Activated CD4-positive, alpha-beta T cell treated with anti-CD3 and anti-CD28 coated beads for 1 hour (primary cell): ENCODE measurements around the gene FRAS1.
"Not testable (repeated sequence)": the region's sequence is repeated elsewhere in the genome, so short reads cannot be mapped to it uniquely, and the experiment has no call there.

ENCODE experiments used
- DNase-seq: peaks from one replicate; pipeline ENCODE4 v3.0.0-alpha.2; 2020

FRAS1 gene

GRCh38 chr4:78293348-78293747, 236.2 kb downstream of the FRAS1 start:
- DNase-seq: no peak

GRCh38 chr4:78293821-78294301, 236.7 kb downstream of the FRAS1 start:
- DNase-seq: no peak

- DNase-seq: no peak
Measured at GRCh38 chr4:78296261-78296660, 239.1 kb downstream of the FRAS1 start.

DNA sequence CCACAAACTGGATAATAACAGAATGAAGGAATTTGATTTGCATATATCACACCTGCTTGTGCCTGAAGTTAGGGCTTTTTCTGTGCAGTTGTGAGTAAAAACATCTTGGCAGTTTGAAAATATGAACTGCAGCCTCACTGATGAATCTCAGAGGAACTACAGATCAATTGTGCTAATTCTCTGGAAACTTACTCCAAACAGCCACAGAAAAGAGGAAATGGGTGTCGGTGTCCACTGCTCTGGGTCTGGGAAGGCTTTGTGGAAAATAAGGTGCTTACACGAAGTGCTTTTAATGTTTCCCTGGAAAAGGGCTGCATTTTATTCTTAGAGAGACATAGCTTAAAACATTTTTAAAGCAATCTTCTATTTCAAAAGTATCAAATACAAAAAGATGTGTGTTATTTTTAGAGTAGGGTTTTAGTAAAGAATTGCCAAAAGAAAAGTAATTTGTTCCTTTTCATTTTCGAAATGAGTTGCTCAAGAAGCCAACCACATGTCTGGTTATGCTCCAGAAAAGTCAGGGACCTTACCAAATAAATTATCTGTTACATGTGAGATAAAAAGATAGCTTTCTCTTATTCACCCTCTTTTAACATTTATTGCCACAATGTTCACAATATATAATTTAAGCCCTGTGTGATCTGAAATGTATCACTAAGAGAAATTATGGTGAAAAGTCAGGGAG, 240.1 kb downstream of the FRAS1 start:
- DNase-seq: no peak

GRCh38 chr4:78298618-78299017, 241.5 kb downstream of the FRAS1 start:
- no peak for DNase-seq

DNA sequence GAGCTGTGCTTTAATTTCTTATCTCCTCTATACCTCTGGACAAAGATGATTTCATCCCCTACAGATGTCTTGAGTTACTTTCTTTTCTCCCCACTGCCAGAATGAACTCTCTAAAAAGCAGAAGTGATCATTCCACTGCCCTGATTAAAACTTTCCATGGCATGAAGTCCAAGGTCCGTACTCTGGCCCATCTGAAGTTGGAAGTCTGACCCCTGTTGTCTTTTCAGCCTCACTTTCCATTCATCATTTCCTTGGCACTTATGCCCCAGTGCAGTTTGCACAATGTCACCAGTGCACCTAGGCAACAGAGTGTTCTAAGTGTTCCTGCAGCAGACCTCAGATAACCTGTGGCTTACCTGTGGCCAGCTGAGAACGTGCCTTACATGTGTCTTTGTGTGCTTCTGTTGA, 242.4 kb downstream of the FRAS1 start:
- no peak for DNase-seq

DNA sequence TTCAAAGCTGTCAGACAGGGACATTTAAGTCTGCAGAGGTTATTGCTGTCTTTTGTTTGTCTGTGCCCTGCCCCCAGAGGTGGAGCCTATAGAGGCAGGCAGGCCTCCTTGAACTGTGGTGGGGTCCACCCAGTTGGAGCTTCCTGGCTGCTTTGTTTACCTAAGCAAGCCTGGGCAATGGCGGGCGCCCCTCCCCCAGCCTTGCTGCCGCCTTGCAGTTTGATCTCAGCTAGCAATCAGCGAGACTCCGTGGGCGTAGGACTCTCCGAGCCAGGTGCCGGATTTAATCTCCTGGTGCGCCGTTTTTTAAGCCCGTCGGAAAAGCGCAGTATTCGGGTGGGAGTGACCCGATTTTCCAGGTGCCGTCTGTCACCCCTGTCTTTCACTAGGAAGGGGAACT, 250.1 kb downstream of the FRAS1 start:
- DNase-seq: not testable (repeated sequence)

DNA sequence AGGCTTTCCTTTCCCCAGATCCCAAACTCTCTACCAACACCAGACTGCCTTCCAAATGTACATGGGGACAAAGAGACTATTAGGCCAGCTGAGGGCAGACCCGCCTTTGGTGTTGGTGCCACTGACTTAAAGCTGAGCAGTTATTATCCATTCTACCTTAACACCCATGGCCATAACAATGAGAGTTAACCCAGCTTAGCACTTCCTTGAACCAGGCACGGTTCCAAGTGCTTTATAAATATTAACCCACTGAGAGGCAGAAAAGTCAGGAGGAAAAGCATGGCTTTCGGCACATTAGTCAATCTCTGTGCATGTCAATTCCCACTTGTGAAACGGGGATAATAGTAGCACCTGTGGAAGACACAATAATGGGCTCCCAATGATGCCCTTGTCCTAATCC, 251.4 kb downstream of the FRAS1 start:
- DNase-seq: no peak

DNA sequence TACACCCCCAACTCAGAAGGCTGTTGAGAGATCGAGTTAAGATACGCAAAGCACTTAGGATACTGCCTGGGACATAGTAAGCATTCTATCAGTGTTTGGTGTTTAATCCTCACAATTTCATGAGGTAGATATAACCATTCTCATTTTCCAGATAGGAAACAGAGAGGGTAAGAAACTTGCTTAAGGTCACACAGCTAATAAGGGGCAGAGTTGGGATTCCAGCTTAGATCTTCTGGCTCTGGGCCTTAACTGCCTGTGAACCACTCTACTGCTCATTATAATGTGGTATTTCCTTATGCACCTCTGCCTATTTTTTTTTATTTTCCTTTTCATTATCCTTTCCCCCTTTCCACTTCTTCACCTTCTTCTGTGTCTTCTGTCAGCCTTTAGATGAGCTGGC, 252.2 kb downstream of the FRAS1 start:
- DNase-seq: no peak

DNA sequence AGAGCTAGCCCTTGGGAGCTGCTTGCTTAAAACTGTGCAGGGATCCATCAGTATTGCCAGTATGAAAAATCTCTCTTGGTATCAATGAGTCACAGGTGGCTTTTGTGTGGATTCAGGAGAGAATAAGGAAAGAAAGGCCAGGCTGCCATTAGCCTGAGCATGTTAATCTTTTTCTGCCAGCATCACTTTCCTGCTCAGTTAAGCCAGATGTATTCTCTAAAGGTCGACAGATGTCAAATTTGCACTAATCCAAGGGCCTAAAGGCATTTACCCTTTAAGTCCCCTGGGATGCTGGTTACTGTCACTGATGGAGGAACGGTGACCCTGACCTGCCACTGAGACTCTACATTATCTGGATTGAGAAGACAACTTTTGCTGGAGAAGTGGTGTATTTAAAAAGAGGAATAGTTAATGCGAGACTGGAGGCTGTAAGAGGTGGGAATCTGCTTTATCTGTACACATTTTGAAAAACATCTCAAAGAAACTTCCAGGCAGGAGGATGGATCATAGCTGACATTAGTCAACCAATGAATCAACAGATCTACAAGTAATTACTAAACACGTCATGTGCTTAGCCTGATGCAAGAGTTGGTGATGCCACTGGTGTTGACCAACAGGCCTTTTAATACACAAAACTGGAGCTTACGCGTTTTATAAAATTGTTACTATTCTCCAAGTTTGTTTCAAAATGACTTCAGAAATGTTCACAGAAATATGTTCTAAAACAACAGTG, 253.1 kb downstream of the FRAS1 start:
- no peak for DNase-seq

- DNase-seq: no peak
Measured at GRCh38 chr4:78310740-78311115, 253.6 kb downstream of the FRAS1 start.

GRCh38 chr4:78311306-78311705, 254.2 kb downstream of the FRAS1 start:
- no peak for DNase-seq

GRCh38 chr4:78312989-78313753, 256.0 kb downstream of the FRAS1 start:
- no peak for DNase-seq

DNA sequence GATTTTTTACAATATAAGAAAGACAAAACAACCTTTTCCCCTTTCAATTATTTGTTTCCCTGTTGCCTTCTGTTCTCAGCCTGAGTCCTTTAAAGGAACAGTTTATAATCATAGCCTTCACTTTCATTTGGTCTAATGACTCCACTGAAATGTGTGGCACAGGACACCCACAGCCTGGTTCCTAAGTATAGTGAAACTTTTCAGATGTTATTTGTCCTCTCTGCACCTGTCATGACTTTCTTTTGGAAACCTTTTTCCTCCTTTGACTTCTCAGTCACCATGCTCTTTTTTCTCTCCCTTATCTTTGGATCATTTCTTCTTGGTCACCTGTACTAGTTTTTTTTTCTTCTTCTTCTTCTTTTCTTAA, 256.6 kb downstream of the FRAS1 start:
- DNase-seq: no peak

GRCh38 chr4:78318126-78318525, 261.0 kb downstream of the FRAS1 start:
- no peak for DNase-seq

DNA sequence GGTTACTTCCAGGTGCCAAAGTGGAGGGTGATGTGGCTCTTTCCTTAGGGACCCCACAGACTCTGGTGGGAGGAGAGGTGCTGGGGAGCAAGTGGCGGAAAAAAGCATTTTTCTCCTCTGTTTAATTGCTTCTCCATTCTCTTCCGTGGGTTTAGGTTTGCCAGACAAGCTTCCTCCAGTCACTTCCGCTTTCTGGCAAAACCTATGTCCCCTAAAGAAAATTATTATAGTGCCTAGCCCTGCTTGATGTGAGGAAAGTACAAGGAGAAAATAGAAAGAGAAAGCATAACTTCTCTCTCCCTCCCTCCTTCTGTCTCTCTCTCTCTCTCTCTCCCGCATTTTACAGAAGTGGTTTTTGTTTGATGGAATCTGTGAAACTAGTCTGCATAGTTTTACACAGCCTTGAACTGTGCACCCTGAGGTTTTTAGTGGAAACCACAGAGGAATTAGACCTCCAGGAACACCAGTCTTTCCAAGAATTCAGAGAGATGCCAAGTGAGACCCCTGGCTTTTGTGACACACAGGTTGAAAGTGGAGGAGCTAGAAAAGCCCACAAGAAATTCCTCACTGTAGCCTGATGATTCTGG, 263.3 kb downstream of the FRAS1 start:
- no peak for DNase-seq

- no peak for DNase-seq
Measured at GRCh38 chr4:78322032-78322431, 264.9 kb downstream of the FRAS1 start.

GRCh38 chr4:78323439-78323838, 266.3 kb downstream of the FRAS1 start:
- no peak for DNase-seq

GRCh38 chr4:78324625-78325024, 267.5 kb downstream of the FRAS1 start:
- DNase-seq: no peak

- DNase-seq: no peak
Measured at GRCh38 chr4:78325271-78326157, 268.4 kb downstream of the FRAS1 start.

GRCh38 chr4:78328591-78328990, 271.5 kb downstream of the FRAS1 start:
- not testable (repeated sequence) for DNase-seq

DNA sequence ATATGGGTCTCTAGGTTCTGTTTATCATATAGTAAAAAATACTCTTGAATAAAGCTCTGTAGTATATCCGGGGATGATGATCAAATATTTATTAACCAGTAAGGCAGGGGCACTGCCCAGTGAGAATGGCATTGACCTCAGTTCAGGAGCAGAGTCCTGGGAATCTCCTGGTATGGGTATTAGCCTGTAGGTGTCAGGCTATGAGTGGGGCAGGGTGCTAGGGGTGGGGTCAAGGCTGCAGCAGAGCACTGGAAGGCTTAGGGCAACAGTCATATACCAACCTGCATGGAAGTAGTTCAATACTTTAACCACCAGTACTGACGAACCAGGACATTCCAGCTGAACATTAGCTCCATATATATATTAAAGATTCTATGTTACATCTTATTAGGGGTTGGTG, 274.1 kb downstream of the FRAS1 start:
- DNase-seq: no peak
